ENCODE data around the gene TEKT2.

DNA sequence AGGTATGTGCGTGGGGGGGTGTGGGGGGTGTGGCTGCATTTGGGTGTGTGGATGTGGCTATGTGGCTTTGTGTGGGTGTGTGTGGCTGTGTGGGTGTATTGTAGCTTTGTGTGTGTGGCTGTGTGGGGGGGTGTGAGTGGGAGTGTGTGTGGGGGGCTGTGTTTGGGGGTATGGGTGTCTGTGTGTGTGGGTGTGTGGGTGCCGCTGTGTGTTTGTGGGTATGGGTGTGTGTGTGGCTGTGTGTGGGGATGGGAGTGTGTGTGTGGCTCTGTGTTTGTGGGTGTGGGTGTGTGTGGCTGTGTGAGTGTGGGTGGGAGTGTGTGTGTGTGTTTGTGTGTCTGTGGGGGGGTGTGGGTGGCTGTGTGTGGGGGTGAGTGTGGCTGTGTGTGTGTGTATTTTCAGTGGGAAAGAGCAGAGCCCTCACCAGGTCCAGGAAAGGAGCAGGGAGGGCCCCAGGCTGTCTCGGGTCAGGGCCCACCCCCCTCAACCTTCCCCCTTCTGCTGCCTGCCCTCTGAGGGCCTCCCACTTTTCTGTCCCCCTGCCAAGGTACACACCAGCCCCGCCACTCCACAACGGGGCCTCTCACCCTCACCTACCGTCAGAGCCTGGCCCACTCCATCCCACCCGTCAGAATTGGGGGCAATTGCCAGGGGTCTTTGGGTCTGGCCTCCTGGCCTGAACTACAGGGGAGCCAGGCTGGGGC is 43.1 kb downstream of the TEKT2 start:
- no peak for TF ChIP-seq CTCF (conservative IDR thresholded peaks at IDR 0.05; ENCODE audit: low read depth, low read length)
- no peak for TF ChIP-seq RAD21 (IDR thresholded peaks at IDR 0.05; ENCODE audit: low read length)
- TF ChIP-seq POLR2A (IDR thresholded peaks at IDR 0.05; ENCODE audit: low read depth, low read length), result no peak
- TF ChIP-seq NFE2L2 (IDR thresholded peaks at IDR 0.05; ENCODE audit: low read depth, low read length), result no peak
- TF ChIP-seq CHD1 (IDR thresholded peaks at IDR 0.05; ENCODE audit: low read depth, low read length), result no peak
- TF ChIP-seq MXI1 (IDR thresholded peaks at IDR 0.05; ENCODE audit: borderline replicate concordance, low read depth, low read length), result no peak
- TF ChIP-seq SMC3 (IDR thresholded peaks at IDR 0.05; ENCODE audit: low read depth, low read length), result no peak
- TF ChIP-seq CEBPB (IDR thresholded peaks at IDR 0.05; ENCODE audit: low read depth, low read length), result no peak
- TF ChIP-seq, protein P1, sequence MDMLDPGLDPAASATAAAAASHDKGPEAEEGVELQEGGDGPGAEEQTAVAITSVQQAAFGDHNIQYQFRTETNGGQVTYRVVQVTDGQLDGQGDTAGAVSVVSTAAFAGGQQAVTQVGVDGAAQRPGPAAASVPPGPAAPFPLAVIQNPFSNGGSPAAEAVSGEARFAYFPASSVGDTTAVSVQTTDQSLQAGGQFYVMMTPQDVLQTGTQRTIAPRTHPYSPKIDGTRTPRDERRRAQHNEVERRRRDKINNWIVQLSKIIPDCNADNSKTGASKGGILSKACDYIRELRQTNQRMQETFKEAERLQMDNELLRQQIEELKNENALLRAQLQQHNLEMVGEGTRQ (IDR thresholded peaks at IDR 0.05; ENCODE audit: low read depth, low read length), result no peak
- no peak for TF ChIP-seq MAFK (IDR thresholded peaks at IDR 0.05; ENCODE audit: low read depth, low read length)
- TF ChIP-seq MAZ (IDR thresholded peaks at IDR 0.05; ENCODE audit: borderline replicate concordance, low read depth, low read length), result no peak

Measured in IMR-90 (cell line).